Measurements from ENCODE around the gene ARMC3.
"Not testable (repeated sequence)": the region's sequence is repeated elsewhere in the genome, so short reads cannot be mapped to it uniquely, and the experiment has no call there.

Gene ARMC3

DNA sequence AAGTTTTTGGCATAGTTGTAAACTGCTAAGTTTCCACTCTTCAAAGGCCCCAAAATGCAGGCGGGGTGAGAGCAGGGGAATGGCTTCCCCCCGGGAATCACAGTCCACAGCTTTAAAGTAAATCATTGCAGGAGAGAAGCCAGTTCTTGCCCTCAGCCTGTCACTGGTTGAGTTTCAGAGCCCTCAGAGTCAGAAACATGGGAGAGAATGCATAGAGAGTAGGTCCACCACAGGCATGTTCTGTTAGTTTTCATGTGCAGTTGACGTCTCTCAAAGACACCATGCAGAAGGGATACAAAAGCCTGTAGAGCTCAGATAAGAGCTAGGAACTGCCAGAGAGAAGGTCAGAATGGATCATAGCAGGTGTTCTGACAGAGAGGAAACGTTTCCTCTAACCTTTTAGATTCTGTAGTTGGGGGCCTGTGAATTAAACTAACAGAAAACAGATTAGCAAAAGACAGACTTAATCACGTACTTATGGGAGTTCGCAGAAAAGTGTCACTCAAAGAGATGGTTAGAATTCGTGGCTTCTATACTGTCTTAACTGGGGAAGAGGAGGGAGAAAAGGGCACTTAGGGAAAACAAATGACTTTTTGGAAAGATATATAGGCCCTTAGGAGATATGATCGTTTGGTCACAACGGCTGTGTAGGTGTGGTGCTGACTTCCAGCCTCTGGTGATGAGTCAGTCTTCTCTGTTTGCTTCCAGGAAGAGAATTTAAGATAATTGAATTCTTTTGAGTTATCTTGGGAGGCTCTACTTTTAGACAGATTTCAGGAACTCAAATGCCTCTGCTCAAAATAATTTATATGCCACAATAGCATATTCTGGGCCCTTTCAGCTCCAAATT, 119.6 kb downstream of the ARMC3 start:
- no peak for DNase-seq (ENCODE audit: low spot score)

DNA sequence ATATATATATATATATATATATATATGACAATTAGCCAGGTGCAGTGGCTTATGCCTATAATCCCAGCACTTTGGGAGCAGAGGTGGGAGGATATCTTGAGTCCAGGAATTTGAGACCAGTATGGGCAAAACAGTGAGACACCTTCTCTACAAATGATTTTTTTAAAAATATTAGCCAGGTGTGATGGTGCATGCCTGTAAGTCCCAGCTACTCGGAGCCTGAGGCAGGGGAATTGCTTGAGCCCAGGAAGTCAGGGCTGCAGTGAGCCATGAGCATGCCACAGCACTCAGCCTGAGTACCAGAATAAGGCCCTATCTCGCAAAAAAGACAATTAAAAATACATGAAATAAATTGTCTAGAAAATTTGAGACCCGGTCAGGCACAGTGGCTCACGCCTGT, 120.3 kb downstream of the ARMC3 start:
- DNase-seq (ENCODE audit: low spot score) = no peak

DNA sequence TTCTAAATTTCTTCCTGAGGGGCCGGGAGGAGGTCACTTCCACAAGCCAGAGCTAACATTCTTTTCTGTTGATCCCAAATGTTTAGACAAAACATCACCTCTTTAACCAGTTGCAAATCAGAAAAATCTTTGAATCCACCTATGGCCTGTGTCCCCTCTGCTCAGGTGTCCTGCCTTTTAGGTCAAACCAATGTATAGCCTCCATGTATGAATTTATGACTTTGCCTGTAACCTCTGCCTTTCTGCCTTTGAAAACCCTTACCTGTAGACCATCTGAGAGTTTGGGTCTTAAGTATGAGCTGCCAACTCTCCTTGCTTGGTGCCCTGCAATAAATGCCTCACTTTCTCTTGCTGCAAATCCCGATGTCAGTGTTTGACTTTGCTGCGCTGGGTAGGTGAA, 123.4 kb downstream of the ARMC3 start:
- DNase-seq (ENCODE audit: low spot score) = no peak

DNA sequence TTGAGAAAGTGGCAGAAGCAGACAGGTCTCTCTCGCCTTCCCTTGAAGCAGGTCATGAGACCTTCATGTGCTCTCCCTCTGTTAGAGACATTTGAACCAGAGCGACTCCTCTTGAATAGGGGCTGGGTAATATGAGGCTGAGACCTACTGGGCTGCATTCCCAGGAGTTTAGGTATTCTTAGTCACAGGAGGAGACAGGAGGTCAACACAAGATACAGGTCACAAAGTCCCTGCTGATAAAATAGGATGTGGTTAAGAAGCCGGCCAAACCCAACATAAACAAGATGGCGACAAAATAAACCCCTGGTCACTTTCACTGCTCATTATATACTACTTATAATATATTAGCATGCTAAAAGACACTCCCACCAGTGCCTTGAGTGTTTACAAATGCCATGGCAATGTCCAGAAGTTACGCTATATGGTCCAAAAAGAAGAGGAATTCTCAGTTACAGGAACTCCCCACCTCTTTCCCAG, 124.0 kb downstream of the ARMC3 start:
- no peak for DNase-seq (ENCODE audit: low spot score)

DNA sequence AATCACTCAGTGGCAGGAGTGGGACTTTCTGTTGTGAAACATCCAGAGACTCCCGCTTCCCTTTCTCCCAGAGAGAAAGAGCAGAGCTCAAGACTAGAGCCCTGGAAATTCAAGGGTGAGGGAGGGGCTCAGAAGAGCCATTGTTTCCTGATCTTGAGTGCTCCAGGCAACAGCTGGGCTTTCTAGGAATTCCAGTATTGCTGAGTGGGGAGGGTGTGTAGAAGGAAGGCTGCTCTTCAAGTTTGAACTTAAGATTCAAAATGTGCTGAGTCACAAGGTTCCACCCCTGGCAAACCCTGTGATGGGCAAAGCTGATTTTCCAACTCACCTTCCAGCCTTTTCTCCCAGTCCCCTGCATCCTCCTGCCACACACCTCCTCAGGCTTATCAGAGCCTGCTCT, 125.2 kb downstream of the ARMC3 start:
- DNase-seq (ENCODE audit: low spot score) = peak; percentile 49

DNA sequence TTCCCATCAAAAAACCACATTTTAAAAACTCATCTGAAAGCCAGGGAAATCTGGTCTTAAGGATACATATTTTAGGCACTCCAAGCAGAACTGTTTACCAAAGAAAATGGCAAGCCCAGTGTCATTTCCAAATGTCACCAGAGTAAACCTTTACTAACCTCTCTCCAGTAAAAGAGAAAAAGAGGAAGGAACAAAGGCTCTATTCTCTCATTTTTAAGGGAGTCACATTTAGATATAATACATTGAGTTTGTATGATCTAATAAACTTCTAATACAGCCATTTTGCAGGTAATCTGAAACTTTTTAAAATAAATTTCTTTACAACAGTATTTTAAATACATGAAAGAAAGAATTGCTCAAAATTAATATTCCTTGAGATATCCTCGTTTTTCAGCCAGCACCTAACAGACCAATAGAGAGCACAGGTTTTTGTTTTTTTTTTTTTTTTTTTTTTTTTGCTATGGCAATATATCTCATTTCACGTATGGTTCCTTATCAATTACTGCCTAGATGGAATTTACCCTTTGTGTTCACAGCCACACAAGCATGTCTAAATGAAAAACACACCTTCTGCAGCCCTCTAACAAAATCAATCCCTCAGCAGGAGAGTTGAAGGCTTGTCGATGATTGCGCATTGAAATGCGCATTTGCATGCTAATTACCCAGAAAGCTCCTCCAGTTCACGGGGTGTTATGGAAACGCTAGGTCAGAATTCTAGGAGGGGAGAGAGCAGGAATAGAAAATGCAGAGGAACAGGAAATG, 127.8 kb downstream of the ARMC3 start:
- peak; percentile 16 for DNase-seq (ENCODE audit: low spot score)

DNA sequence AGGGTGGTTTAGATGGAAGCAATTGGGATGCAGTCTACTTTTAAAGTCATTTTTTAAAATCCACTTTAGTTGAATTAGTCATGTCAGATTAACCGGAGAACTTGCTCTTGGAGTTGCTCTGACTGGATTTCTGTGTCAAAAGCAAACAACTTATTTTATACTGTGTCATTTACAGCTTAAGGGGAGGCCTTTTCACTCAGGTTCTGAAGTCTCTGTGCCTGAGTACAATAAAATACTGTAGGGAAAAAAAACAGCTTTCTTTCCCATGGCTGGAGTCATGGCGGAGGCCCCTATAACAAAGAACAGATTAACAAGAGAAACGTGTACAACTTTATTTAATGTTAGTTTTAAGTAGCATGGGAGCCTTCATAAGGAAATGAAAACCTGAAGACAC, 128.3 kb downstream of the ARMC3 start:
- DNase-seq (ENCODE audit: low spot score) = no peak

DNA sequence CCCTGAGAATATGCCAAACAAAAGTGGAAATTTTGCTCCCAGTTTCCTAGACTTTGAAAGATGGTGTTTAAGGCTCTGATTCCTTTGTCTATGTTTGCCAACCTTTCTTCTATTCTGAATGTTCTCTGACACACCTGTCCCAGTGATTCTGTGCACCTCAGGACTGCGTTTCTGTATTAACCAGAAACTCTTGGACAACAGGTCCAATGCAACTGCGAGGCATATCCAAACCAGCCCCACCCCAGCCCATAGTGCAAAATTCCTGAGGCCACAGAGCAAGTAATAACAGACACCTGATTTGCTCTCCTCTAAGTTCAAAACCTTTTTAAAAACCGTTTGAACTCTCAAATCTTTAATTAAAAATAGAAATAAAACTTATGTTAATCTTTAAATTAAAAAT, 130.5 kb downstream of the ARMC3 start:
- no peak for DNase-seq (ENCODE audit: low spot score)

DNA sequence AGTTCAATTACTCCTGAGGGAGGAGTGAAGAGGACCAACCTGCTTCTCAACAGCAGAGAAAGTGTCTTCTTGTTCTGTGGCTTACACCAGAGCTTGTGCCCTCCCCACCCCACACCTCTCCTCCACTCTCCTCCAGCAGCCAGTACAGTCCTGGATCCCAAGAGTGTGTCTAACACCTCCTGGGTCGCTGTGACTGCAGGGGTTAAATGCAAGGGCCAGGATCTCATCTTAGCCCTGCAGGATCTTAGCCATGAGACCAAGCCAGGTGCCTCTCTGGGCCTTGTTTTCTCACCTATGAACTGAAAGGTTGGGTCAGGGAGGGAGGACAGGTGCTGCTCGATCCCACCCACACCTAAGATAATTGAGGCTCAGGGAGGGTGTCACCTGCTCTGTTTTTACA, 133.1 kb downstream of the ARMC3 start:
- no peak for DNase-seq (ENCODE audit: low spot score)

DNA sequence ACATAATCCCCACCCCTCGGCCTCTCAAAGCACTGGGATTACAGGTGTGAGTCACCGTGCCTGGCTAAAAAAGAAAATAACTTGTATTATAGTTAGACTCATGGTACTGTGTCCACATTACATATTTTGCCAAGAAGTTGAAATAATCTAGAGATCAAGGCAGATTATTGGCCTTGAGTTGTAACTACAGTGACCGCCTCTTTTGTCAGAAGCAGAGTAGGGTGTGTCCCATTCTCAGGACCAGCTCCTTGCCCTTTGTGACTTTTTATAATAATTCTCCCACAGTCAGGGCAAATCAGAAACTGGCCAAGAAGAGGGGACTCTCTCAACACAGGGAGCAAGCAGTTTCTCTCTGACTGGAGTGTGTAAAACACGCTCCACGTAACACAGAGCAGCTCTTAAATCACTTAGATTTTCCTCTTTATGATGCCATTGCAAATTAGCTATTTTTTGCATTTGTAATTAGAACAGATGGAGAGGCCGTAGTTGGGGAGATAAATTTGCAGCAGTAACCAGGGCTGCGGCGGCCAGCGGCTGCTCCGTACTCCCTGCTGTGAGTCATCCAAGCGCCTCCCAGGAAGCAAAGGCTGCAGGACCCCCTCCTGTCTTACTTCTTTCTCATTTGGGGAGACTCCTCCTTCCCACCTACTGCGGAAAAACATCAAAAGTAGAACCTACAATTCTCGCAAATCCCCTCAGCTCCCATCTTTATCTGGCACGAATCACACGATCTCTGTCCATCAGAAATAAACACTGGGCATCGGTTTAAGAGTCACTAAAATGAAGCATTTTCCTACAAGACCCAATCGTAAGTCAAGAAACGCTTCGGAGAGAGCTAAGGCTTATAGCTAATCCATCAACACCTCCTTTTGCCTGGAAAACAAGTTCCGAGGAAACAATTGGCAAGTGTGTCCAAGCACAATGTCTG, 135.5 kb downstream of the ARMC3 start:
- no peak for DNase-seq (ENCODE audit: low spot score)

DNA sequence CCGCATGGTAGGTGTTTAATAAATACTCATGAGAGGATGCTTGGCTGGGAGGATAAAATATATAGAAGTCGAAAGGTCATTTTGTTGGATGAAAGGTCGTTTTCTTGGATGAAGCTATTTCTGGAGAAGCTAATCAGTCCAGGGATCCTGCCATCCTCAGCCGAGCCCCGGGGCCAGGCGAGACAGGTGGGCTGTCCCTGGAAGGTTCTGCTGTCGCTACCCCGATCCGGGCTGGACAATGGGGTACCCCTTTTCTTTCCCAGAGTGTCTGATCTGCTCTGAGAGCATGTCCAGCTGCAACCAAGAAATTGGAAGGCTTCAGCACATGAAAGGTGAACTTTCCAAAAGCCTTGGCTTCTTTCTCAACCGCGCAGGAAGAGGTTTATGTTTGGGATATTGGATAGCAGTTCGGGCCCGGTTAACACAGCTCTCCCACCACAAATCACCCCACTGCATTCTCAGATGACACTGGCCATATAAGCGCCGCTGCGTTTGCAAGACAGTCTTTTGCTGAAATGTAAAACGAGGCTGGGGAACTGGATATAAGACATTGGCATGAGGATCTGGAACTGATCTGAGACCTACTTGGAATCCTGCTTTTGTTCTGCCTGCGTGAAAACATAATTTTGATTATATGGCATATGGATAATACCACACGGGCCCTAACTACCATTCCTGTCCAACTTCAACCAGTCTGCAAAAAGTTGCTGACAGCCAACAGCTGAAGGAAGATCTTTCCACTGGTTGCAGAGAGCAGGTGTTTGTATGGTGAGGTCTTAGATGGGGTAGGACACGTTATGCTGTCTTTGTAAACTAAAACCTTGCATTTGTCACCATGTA, 136.3 kb downstream of the ARMC3 start:
- no peak for DNase-seq (ENCODE audit: low spot score)

DNA sequence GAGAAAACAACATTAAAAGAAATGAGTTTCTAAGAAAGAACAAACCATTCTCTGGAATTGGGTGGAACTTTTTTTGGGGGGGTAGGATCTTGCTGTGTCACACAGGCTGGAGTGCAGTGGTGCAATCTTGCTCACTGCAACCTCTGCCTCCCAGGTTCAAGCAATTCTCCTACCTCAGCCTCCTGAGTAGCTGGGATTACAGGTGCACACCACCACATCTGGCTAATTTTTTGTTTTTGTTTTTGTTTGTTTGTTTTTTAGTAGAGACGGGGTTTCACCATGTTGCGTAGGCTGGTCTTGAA, 136.9 kb downstream of the ARMC3 start:
- DNase-seq (ENCODE audit: low spot score) = not testable (repeated sequence)

DNA sequence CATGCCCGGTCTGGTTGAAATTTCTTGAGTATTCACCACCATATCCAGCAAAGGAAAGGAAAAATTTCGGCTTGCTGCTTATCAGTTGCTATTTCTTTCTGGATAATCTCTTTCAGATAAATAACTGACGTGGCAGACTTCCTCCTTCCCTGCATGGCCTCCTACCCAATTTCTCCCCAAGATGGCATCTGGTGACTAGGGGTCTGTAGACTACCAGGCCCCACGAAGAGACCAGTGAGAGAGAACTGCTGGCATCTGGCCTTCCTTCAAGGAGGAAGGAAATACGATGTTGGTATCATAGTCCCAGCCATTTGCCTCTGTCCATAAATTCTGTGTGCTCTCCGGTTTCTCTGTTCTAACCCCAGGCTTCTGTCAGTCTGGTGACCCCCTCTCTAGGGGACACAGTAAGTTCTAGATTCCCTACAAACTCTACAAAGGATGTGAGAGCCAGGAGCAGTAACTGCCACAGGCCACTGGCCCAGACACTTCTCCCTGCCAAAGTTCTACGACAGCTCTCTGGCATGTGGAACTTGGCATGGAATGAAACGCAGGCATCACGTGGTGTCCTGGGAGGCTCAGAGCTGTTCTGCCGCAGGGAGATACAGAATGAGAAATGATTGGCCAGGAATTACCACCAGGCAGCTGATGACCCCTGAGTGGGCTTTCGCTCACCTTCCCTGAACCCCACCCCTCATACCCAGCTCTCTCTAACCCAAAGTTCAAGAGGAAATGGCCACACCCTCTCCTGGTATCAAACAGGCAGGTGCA, 137.5 kb downstream of the ARMC3 start:
- peak; percentile 51 for DNase-seq (ENCODE audit: low spot score)

DNA sequence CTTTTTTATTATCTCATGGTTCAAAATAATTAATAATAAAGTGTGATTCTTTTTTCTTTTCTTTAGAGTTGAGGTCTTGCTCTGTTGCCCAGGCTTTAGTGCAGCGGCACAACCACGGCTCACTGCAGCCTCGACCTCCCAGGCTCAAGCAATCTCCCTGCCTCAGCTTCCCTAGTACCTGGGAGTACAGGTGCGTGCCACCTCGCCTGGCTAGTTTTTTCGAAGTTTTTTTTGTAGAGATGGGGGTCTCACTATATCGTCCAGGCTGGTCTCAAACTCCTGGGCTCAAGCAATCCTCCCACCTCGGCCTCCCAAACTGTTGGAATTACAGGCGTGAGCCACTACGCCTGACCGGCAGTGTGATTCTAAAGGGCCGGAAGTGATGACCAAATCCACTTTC, 139.5 kb downstream of the ARMC3 start:
- DNase-seq (ENCODE audit: low spot score) = no peak

DNA sequence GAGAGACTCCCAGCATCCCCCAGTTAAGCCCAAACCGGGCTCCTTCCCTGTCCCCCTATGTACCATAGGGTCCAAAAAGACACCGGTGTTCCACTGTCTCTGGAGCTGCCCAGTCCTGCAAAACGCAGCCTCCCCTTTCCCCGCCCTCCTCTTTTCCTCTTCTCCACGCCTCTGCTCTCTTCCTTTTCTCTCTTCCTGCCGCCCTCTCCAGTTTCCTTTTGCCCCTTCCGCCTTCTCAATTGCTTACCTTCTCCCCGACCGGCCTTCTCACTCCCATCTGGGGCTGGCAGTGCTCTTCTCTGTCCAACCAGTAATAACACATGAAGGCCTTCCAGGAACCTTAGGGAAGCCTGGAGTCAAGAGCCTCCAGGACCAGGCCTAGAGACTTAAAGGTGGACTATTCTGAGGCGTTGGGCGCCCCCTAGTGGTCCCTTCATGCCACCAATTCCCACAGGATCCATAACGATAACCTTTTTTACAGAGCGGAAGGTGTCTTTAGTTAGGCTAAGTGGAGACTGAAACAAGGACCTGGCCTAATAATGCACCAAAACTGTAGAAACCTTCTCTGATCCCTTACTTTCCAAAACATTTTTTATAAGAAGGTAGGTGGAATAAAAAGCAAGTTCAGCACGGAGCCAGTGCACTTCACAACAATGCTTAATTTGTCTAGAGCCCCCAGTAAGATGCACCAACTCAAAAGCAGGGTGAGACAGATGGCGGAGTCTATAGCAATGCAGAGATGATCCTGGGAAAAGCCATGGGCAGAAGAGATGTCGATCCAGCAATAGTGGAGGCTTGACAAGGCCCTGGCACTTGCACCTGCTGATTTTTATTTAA, 140.3 kb downstream of the ARMC3 start:
- peak; percentile 76 for DNase-seq (ENCODE audit: low spot score)

DNA sequence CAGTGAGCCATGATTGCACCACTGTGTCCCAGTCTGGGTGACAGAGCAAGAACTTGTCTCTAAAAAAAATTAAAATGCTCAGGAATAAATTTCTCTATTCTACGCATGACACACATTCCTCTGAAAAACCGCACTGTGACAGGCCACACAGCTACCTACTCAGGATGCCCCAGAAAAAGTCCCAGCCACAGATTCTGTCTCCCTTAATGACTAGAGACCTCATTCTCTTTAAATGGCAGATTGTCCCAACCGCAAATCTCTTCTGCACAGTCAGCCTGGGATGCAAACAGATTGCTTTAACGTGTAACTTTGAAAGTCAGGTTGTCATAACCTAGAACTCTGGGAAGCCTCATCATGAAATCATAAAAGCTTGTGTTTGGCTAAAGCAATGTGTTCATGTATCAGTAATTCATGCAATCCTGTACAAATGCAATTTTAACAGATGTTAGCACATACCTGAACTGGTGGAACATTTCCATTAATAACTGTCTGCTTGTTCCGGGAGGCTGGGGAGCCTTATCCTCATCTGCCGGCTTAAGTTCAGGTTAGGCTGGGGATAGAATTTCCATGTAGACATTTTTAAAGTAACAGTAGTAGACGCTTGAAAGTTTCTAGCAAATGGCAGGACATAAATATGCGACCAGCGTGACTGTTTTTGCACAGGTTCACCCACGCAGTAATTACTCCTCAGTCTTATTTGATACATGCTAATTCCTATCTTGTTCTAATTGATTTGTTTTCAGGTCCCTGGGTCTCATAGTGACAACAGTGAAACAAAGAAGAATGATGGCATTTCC, 141.4 kb downstream of the ARMC3 start:
- no peak for DNase-seq (ENCODE audit: low spot score)

DNA sequence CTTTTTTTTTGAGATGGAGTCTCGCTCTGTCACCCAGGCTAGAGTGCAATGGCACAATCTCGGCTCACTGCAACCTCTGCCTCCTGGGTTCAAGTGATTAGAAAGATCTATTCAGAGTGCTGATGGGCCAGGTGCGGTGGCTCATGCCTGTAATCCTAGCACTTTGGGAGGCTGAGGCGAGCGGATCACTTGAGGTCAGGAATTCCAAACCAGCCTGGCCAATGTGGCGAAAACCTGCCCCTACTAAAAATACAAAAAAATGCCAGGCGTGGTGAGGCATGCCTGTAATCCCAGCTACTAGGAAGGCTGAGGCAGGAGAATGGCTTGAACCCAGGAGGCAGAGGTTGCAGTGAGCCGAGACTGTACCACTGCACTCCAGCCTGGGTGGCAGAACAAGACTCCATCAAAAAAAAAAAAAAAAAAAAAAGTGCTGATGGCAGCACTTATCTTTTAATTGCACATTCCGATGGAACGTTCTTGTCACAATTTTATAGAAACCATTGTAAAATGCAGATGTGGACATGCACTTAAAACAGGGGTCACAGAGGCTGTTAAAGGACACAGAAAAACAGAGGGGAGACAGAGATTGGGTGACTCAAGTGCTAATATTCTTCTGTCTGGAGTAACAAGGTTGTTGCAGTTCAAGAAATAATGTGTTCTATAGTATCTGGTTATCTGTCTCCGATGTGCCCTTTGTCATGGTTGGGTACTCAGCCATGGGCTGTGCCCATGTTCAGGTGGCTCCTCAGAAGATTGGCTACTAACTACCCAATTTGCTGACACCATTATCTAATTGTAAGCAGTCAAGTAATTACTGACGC, 142.4 kb downstream of the ARMC3 start:
- not testable (repeated sequence) for DNase-seq (ENCODE audit: low spot score)

DNA sequence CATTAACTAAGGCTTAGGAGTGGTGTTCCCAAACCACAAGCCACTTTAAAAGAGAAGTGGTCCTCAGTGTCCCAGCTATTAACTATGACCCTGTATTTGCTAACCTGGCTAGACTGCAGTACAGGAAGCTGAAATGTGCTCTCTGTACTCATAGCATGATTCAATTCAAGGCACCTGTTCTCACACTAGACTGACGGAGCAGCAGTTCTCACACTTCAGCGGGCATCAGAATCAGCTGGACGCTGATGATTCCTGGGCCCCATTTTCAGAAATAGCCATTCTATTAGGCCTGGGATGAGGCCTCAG, 143.0 kb downstream of the ARMC3 start:
- DNase-seq (ENCODE audit: low spot score) = no peak
